ENCODE results near the gene CDH12.

DNA sequence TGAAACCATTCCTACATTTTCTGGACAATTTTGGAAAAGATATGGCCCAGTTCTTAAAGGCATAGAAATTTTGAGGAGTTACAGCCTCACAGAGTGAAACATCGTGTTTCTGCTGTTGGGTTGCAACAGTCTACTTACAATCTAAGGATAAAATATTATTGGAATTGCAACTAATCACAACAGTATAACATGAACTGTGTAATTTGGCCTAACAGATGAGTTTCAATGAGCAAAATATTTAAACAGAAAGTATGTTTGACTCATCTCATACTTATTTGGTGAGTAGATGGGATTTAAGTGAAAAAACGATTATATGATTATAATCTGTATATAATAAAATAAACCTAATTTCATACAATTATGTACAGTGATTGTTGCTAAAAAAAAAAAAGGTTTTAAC lies 1061.8 kb downstream of the CDH12 start:
- no peak for TF ChIP-seq GATA2 (IDR thresholded peaks at IDR 0.05; ENCODE audit: low read depth, low read length)
- no peak for TF ChIP-seq GATA3 (IDR thresholded peaks at IDR 0.05; ENCODE audit: low read depth, low read length)

All from SH-SY5Y (cell line).